Fibroblast of lung (primary cell): ENCODE results near the gene NCAPH2. TPM values are rescaled to one million over a fixed set of nuclear protein-coding genes. Genes with fewer than 3 reads are reported as not detected.
A peak's percentile ranks its signal among the peaks of the same experiment; 100 is the strongest.

Source experiments
- DNase-seq, 2 donors: peaks; one replicate each; pipeline versions ENCODE4 v3.0.0 to v3.0.0-alpha.2; 2010; ENCODE audit warnings: low read depth in 2 of 2
- H2AFZ ChIP-seq: 2 replicates; pipeline ENCODE4 v1.5.1; 2012; ENCODE audit warnings: low read length, control low read depth, inconsistent platforms
- H3K27ac ChIP-seq: 2 replicates; pipeline ENCODE4 v1.5.1; 2011; ENCODE audit warnings: low read length, control low read depth; ENCODE audit not compliant: insufficient read depth
- H3K27me3 ChIP-seq: 2 replicates; pipeline ENCODE4 v1.5.1; 2011; ENCODE audit warnings: mild to moderate bottlenecking, low read length; ENCODE audit not compliant: control insufficient read depth, insufficient read depth
- H3K36me3 ChIP-seq: 2 replicates; pipeline ENCODE4 v1.5.1; 2011; ENCODE audit warnings: low read length; ENCODE audit not compliant: control insufficient read depth, insufficient read depth
- H3K4me1 ChIP-seq: 2 replicates; pipeline ENCODE4 v1.5.1; 2011; ENCODE audit warnings: low read length; ENCODE audit not compliant: control insufficient read depth, insufficient read depth; ENCODE audit errors: extremely low read depth
- H3K4me2 ChIP-seq: 2 replicates; pipeline ENCODE4 v1.5.1; 2011; ENCODE audit warnings: low read length, control low read depth; ENCODE audit not compliant: insufficient read depth; ENCODE audit errors: extremely low read depth
- H3K4me3 ChIP-seq, 4 experiments: fragments of 200-600 bp in 1 of 4; sonication (generic) in 1 of 4; replicated peaks in 1 of 4; 2 replicates each; pipeline ENCODE4 v1.5.1; 2011 to 2016; ENCODE audit warnings: low read length in 4 of 4, low read depth in 3 of 4, mild to moderate bottlenecking in 3 of 4, control low read depth in 2 of 4, inconsistent platforms in 1 of 4, mixed read lengths in 1 of 4; ENCODE audit not compliant: insufficient read depth in 1 of 4; ENCODE audit errors: control extremely low read depth in 1 of 4
- H3K79me2 ChIP-seq: 2 replicates; pipeline ENCODE4 v1.5.1; 2012; ENCODE audit warnings: mild to moderate bottlenecking, low read length, inconsistent platforms; ENCODE audit not compliant: control insufficient read depth, insufficient read depth
- H3K9ac ChIP-seq: 2 replicates; pipeline ENCODE4 v1.5.1; 2011; ENCODE audit warnings: mild to moderate bottlenecking, low read length, control low read depth; ENCODE audit not compliant: insufficient read depth
- H3K9me3 ChIP-seq: 2 replicates; pipeline ENCODE4 v1.5.1; 2012; ENCODE audit warnings: low read depth, low read length; ENCODE audit not compliant: control insufficient read depth, insufficient read depth
- H4K20me1 ChIP-seq: 2 replicates; pipeline ENCODE4 v1.5.1; 2011; ENCODE audit warnings: low read length; ENCODE audit not compliant: control insufficient read depth, insufficient read depth; ENCODE audit errors: extremely low read depth
- CTCF ChIP-seq, 2 donors: IDR thresholded peaks in 1 of 2; conservative IDR thresholded peaks in 1 of 2; 1 replicate in 1 of 2; 2 replicates in 1 of 2; pipeline ENCODE4 v1.5.1; 2011 to 2012; ENCODE audit warnings: low read length in 2 of 2, control low read depth in 1 of 2, inconsistent platforms in 1 of 2, low read depth in 1 of 2, mild to moderate bottlenecking in 1 of 2
- EZH2 ChIP-seq: IDR thresholded peaks from 2 replicates; pipeline ENCODE4 v1.5.1; 2012; ENCODE audit warnings: low read length, control low read depth, mild to moderate bottlenecking; ENCODE audit errors: missing control alignments
- polyA plus RNA-seq, 2 donors: library from polyadenylated mRNA; depleted of rRNA in 1 of 2; stranded (reverse) in 1 of 2; unstranded in 1 of 2; fragments of >200 nt; gene quantifications; 2 replicates each; pipeline ENCODE4 v1.2.1, GENCODE V29; 2011 to 2012; ENCODE audit warnings: missing spikeins in 1 of 2
- total RNA-seq: library from RNA; depleted of rRNA; stranded (reverse); fragments of >200 nt; gene quantifications from 2 replicates; pipeline ENCODE4 v1.2.1, GENCODE V29; 2014

The NCAPH2 gene
- total and polyA plus RNA-seq, 2 donors (not counting 1 experiment from before 2014, with no cell fraction given) = 12.0 to 18.3 TPM

DNA sequence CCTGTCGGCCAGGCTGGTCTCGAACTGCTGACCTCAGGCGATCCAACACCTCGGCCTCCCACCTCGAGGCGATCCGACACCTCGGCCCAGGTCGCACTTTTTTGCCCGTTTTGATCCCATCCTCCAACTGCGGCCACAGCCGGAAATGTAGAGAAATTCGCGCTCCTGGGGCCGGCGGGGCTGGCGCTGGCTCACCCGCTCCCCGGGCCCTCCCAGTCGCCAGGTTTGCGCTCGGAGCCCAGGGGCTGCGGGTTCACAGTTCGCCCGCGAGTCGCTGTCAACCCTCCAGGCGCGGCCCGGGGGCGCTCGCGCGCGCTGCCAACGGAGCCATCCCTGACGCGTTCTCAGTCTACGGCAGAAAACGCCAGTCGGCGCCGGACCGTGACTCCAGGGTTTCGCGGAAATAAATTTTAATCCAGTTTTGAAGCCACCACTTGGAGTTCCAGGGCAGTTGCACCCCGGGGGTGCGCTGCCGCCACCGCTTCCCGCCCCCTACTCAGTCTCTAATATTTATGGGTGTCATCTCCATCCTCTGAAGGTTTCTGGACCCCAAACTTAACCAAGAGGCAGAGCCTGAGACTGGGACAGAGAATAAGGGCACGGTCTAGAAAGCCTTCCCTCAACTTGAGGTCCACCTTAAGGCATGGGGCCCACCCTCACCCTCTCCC is 36.2 kb downstream of the NCAPH2 start:
- H3K79me2 ChIP-seq = no peaks in the 10 kb centered on the region
- no peak overlapping the region for H3K27ac ChIP-seq
- peak overlapping the region; percentile 40 for H3K4me2 ChIP-seq
- TF ChIP-seq CTCF (conservative IDR thresholded peaks at IDR 0.05 in 1 of 2, IDR thresholded peaks at IDR 0.05 in 1 of 2; ENCODE audit: low read depth in 1 of 2, low read length in 2 of 2) = peak; percentile 47 to 63
- no peak for TF ChIP-seq EZH2
- no peaks in the 10 kb centered on the region for H4K20me1 ChIP-seq
- H3K9ac ChIP-seq = no peak overlapping the region
- peak overlapping the region; percentile 19 for H2AFZ ChIP-seq
- peak; percentile 55 to 64 for DNase-seq
- H3K4me3 ChIP-seq = peak overlapping the region in 2 of 4 experiments; percentile 1 to 31
- H3K36me3 ChIP-seq = no peaks in the 10 kb centered on the region
- no peaks in the 10 kb centered on the region for H3K9me3 ChIP-seq
- H3K27me3 ChIP-seq = peaks cover 24% of the 10 kb centered on the region
- H3K4me1 ChIP-seq = peaks cover 5% of the 10 kb centered on the region

GRCh38 chr22:50544746-50545253 is 36.8 kb downstream of the NCAPH2 start:
- no peak overlapping the region for H3K4me3 ChIP-seq
- H3K27ac ChIP-seq = no peak overlapping the region
- no peak overlapping the region for H3K4me2 ChIP-seq
- no peaks in the 10 kb centered on the region for H3K36me3 ChIP-seq
- H4K20me1 ChIP-seq = no peaks in the 10 kb centered on the region
- H3K4me1 ChIP-seq = peaks cover 3% of the 10 kb centered on the region
- H3K9ac ChIP-seq = no peak overlapping the region
- no peaks in the 10 kb centered on the region for H3K79me2 ChIP-seq
- no peaks in the 10 kb centered on the region for H3K9me3 ChIP-seq
- peaks cover 25% of the 10 kb centered on the region for H3K27me3 ChIP-seq
- no peak overlapping the region for H2AFZ ChIP-seq
- no peak for DNase-seq
- TF ChIP-seq CTCF (conservative IDR thresholded peaks at IDR 0.05 in 1 of 2, IDR thresholded peaks at IDR 0.05 in 1 of 2; ENCODE audit: low read depth in 1 of 2, low read length in 2 of 2) = no peak
- no peak for TF ChIP-seq EZH2

DNA sequence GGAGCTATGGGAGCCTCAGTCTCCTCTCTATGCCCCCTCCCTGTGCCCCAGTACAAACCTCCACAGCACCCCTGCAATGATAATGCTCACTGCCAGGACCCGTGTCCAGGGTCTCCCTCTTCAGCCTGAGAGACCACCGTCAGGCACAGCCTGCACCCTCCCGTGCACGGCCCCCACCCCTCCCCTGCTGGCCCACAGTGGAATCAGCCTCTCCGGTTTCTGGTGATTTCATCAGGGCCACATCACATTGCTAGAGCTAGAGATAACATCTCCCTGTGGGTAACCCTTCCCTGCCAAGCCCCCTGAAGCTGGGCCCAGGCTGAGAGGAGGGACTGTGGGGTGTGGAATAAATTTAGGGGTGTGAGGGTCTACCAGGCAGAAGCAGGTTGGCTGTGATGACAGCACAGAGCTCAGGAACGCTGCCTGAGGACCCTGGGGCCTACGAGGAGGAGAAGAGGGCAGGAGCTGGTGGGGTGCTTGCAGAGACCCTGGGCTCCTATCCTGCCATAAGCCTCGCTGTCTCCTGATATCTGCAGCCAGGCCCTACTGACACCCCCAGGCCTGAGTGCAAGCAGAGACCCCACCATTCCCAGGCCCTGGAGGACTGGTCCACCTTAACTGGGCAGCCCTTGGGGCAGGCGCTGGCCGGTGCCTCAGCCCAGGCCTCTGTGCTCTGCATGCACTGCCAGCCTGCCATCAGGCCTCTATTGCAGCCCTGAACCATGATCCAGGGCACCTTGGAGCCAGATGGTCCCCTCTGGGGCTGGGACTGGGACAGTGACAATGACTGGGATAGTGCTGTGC is 37.7 kb downstream of the NCAPH2 start, which contains the start of gene KLHDC7B:
TSS of gene KLHDC7B (plus strand) at position 378 of the 804 bp plus-strand sequence. CDS start at position 723, 345 bp downstream.
- no peak within 1 kb of the TSS for H3K9ac ChIP-seq

More for the DNA sequence above, 37.7 kb downstream of the NCAPH2 start, which contains the start of gene KLHDC7B:
- Histone ChIP-seq H3K4me3 (no peak within 1 kb of the TSS), H3K36me3 (no peaks in the 10 kb centered on the region), H3K79me2 (no peaks in the 10 kb centered on the region), H3K4me2 (no peak within 1 kb of the TSS), H3K4me1 (peaks cover 3% of the 10 kb centered on the region), H3K9me3 (no peaks in the 10 kb centered on the region), H4K20me1 (no peaks in the 10 kb centered on the region), H3K27me3 (peaks cover 25% of the 10 kb centered on the region), H3K27ac (no peak within 1 kb of the TSS), H2AFZ (no peak within 1 kb of the TSS)
- no peak for TF ChIP-seq EZH2
- peak; percentile 16 to 31 for TF ChIP-seq CTCF (conservative IDR thresholded peaks at IDR 0.05 in 1 of 2, IDR thresholded peaks at IDR 0.05 in 1 of 2; ENCODE audit: low read depth in 1 of 2, low read length in 2 of 2)
- peak in 1 of 2 donors; percentile 67 for DNase-seq
